HG02798 (cell line): ENCODE measurements around the gene RHEB.

ENCODE experiments used
- ATAC-seq: cut with Tn5 transposase; IDR thresholded peaks from one replicate; pipeline ENCODE4 v1.9.1; 2021; ENCODE audit warnings: mild to moderate bottlenecking; ENCODE audit not compliant: unreplicated experiment, poor library complexity

The RHEB gene

GRCh38 chr7:151452680-151453325, 66.9 kb downstream of the RHEB start:
- ATAC-seq = no peak

GRCh38 chr7:151451626-151452571, 67.8 kb downstream of the RHEB start:
- no peak for ATAC-seq

GRCh38 chr7:151451156-151451555, 68.5 kb downstream of the RHEB start:
- no peak for ATAC-seq

- ATAC-seq = no peak
Measured at GRCh38 chr7:151449990-151450389, 69.7 kb downstream of the RHEB start.

GRCh38 chr7:151448261-151449252, 71.1 kb downstream of the RHEB start:
- peak; percentile 77 for ATAC-seq

GRCh38 chr7:151447901-151448260, 71.8 kb downstream of the RHEB start:
- ATAC-seq = no peak

- no peak for ATAC-seq
Measured at GRCh38 chr7:151447312-151447711, 72.4 kb downstream of the RHEB start.

GRCh38 chr7:151446412-151446811, 73.3 kb downstream of the RHEB start:
- ATAC-seq = no peak

GRCh38 chr7:151444632-151445031, 75.1 kb downstream of the RHEB start:
- no peak for ATAC-seq

GRCh38 chr7:151442776-151443496, 76.8 kb downstream of the RHEB start:
- no peak for ATAC-seq

- no peak for ATAC-seq
Measured at GRCh38 chr7:151440799-151441445, 78.8 kb downstream of the RHEB start.

GRCh38 chr7:151439855-151440798, 79.6 kb downstream of the RHEB start, which contains the start of gene CRYGN:
Gene CRYGN (minus strand): TSS chr7:151440141. CDS start chr7:151439917, 224 bp downstream.
- no peak for ATAC-seq

GRCh38 chr7:151438864-151439601, 80.7 kb downstream of the RHEB start:
- ATAC-seq = no peak

- no peak for ATAC-seq
Measured at GRCh38 chr7:151437866-151438516, 81.7 kb downstream of the RHEB start.

- no peak for ATAC-seq
Measured at GRCh38 chr7:151437159-151437553, 82.5 kb downstream of the RHEB start.

- ATAC-seq = no peak
Measured at GRCh38 chr7:151436446-151437158, 83.1 kb downstream of the RHEB start.
